ENCODE results near the gene HLA-DRB1.

HLA-DRB1 gene

GRCh38 chr6:32615885-32616532 is 26.4 kb upstream of the HLA-DRB1 start:
- no peak for TF ChIP-seq CTCF (IDR thresholded peaks at IDR 0.05; ENCODE audit: low read depth, low read length)

GRCh38 chr6:32614366-32615081 is 24.9 kb upstream of the HLA-DRB1 start:
- TF ChIP-seq CTCF (IDR thresholded peaks at IDR 0.05; ENCODE audit: low read depth, low read length): no peak
- H3K4me3 ChIP-seq (ENCODE audit: low read depth, low read length): no peak overlapping the region

More at GRCh38 chr6:32615885-32616532, 26.4 kb upstream of the HLA-DRB1 start:
- H3K4me3 ChIP-seq (ENCODE audit: low read depth, low read length): no peak overlapping the region

- no peak for TF ChIP-seq CTCF (IDR thresholded peaks at IDR 0.05; ENCODE audit: low read depth, low read length)
Observed at GRCh38 chr6:32613475-32613874, 23.8 kb upstream of the HLA-DRB1 start.

GRCh38 chr6:32610682-32611296 is 21.1 kb upstream of the HLA-DRB1 start:
- no peak for TF ChIP-seq CTCF (IDR thresholded peaks at IDR 0.05; ENCODE audit: low read depth, low read length)
- no peak overlapping the region for H3K4me3 ChIP-seq (ENCODE audit: low read depth, low read length)

More at GRCh38 chr6:32613475-32613874, 23.8 kb upstream of the HLA-DRB1 start:
- H3K4me3 ChIP-seq (ENCODE audit: low read depth, low read length): no peak overlapping the region

GRCh38 chr6:32609731-32610640 is 20.3 kb upstream of the HLA-DRB1 start:
- H3K4me3 ChIP-seq (ENCODE audit: low read depth, low read length): no peak overlapping the region

GRCh38 chr6:32609391-32609730 is 19.7 kb upstream of the HLA-DRB1 start:
- TF ChIP-seq CTCF (IDR thresholded peaks at IDR 0.05; ENCODE audit: low read depth, low read length): no peak
- no peak overlapping the region for H3K4me3 ChIP-seq (ENCODE audit: low read depth, low read length)

More at GRCh38 chr6:32609731-32610640, 20.3 kb upstream of the HLA-DRB1 start:
- no peak for TF ChIP-seq CTCF (IDR thresholded peaks at IDR 0.05; ENCODE audit: low read depth, low read length)

All from WI38 (cell line).